Umbilical cord (tissue), 2 donors: ENCODE results near the gene EHD2. TPM values are rescaled to one million over a fixed set of nuclear protein-coding genes. Genes with fewer than 3 reads are reported as not detected.
A peak's percentile ranks its signal among the peaks of the same experiment; 100 is the strongest.
"Not testable (repeated sequence)": the region's sequence is repeated elsewhere in the genome, so short reads cannot be mapped to it uniquely, and the experiment has no call there.

Experiments
- DNase-seq: peaks from one replicate; pipeline ENCODE4 v3.0.0-alpha.2; 2015; ENCODE audit warnings: low spot score
- total RNA-seq: library from RNA; depleted of rRNA; stranded (reverse); fragments of >200 nt; gene quantifications from one replicate; pipeline ENCODE4 v1.2.3, GENCODE V29; 2014; ENCODE audit warnings: low replicate concordance; ENCODE audit not compliant: insufficient read depth

Gene EHD2
- total RNA-seq, 1 donor from 2014 or later = 65.5 TPM

- DNase-seq = no peak
Measured at GRCh38 chr19:47714339-47714738, 1.1 kb downstream of the EHD2 start.

- DNase-seq = not testable (repeated sequence)
Measured at GRCh38 chr19:47714855-47715254, 1.6 kb downstream of the EHD2 start.

GRCh38 chr19:47716270-47716937, 3.2 kb downstream of the EHD2 start:
- no peak for DNase-seq

- DNase-seq = not testable (repeated sequence)
Measured at GRCh38 chr19:47718415-47719046, 5.3 kb downstream of the EHD2 start.

- DNase-seq = peak; percentile 98
Measured at GRCh38 chr19:47719047-47719859, 6.0 kb downstream of the EHD2 start.

GRCh38 chr19:47720669-47721422, 7.6 kb downstream of the EHD2 start:
- DNase-seq = no peak

- peak; percentile 95 for DNase-seq
Measured at GRCh38 chr19:47723581-47723940, 10.3 kb downstream of the EHD2 start.

GRCh38 chr19:47725759-47726401, 12.7 kb downstream of the EHD2 start:
- peak; percentile 51 for DNase-seq

GRCh38 chr19:47726467-47726866, 13.2 kb downstream of the EHD2 start:
- no peak for DNase-seq

- not testable (repeated sequence) for DNase-seq
Measured at GRCh38 chr19:47728295-47728694, 15.1 kb downstream of the EHD2 start.

- DNase-seq = peak; percentile 86
Measured at GRCh38 chr19:47729468-47729798, 16.2 kb downstream of the EHD2 start.

- peak; percentile 60 for DNase-seq
Measured at GRCh38 chr19:47729799-47730520, 16.7 kb downstream of the EHD2 start.

GRCh38 chr19:47730521-47730889, 17.3 kb downstream of the EHD2 start:
- no peak for DNase-seq

GRCh38 chr19:47730910-47731309, 17.7 kb downstream of the EHD2 start:
- no peak for DNase-seq

- no peak for DNase-seq
Measured at GRCh38 chr19:47735131-47735530, 21.9 kb downstream of the EHD2 start.

- no peak for DNase-seq
Measured at GRCh38 chr19:47740866-47741519, 27.8 kb downstream of the EHD2 start.

- DNase-seq = no peak
Measured at GRCh38 chr19:47741544-47742140, 28.4 kb downstream of the EHD2 start.

- peak; percentile 79 for DNase-seq
Measured at GRCh38 chr19:47742634-47743033, 29.4 kb downstream of the EHD2 start.

GRCh38 chr19:47745010-47745901, 32.0 kb downstream of the EHD2 start, which contains the start of gene NOP53:
Gene NOP53 (plus strand): TSS chr19:47745546. CDS start chr19:47745560, 14 bp downstream.
- peak; percentile 98 for DNase-seq
